HUES48 (cell line): ENCODE measurements around the gene SLAMF9.

Experiments
- H3K27ac ChIP-seq: one replicate; pipeline ENCODE4 v1.7.0; 2013; ENCODE audit warnings: low read depth, low read length, inconsistent platforms
- H3K27me3 ChIP-seq: 2 replicates; pipeline ENCODE4 v1.6.1; 2013; ENCODE audit warnings: mild to moderate bottlenecking, low read length; ENCODE audit not compliant: control insufficient read depth, insufficient read depth
- H3K36me3 ChIP-seq: 2 replicates; pipeline ENCODE4 v1.6.1; 2013; ENCODE audit warnings: low read length; ENCODE audit not compliant: control insufficient read depth, insufficient read depth
- H3K4me1 ChIP-seq: 2 replicates; pipeline ENCODE4 v1.6.1; 2013; ENCODE audit warnings: mild to moderate bottlenecking, low read length; ENCODE audit not compliant: control insufficient read depth, insufficient read depth
- H3K4me3 ChIP-seq: 2 replicates; pipeline ENCODE4 v1.5.1; 2013; ENCODE audit warnings: mild to moderate bottlenecking, low read depth, low read length
- H3K9ac ChIP-seq: 2 replicates; pipeline ENCODE4 v1.6.1; 2013; ENCODE audit warnings: mild to moderate bottlenecking, low read depth, low read length, moderate library complexity
- H3K9me3 ChIP-seq: 2 replicates; pipeline ENCODE4 v1.6.1; 2013; ENCODE audit warnings: low read length; ENCODE audit not compliant: control insufficient read depth, insufficient read depth

Gene SLAMF9

GRCh38 chr1:159977364-159978106 lies 23.5 kb upstream of the SLAMF9 start:
- Histone ChIP-seq H3K9ac (no peak overlapping the region), H3K27ac (no peak overlapping the region), H3K9me3 (no peaks in the 10 kb centered on the region), H3K27me3 (no peaks in the 10 kb centered on the region; the same call in 1 of the 2 replicates), H3K4me3 (no peak overlapping the region), H3K4me1 (no peaks in the 10 kb centered on the region), H3K36me3 (no peaks in the 10 kb centered on the region)

GRCh38 chr1:159974350-159974965 lies 20.4 kb upstream of the SLAMF9 start:
- Histone ChIP-seq H3K9ac (no peak overlapping the region), H3K27ac (no peak overlapping the region), H3K4me1 (no peaks in the 10 kb centered on the region), H3K4me3 (no peak overlapping the region), H3K27me3 (no peaks in the 10 kb centered on the region; the same call in 1 of the 2 replicates), H3K36me3 (no peaks in the 10 kb centered on the region), H3K9me3 (no peaks in the 10 kb centered on the region)

DNA sequence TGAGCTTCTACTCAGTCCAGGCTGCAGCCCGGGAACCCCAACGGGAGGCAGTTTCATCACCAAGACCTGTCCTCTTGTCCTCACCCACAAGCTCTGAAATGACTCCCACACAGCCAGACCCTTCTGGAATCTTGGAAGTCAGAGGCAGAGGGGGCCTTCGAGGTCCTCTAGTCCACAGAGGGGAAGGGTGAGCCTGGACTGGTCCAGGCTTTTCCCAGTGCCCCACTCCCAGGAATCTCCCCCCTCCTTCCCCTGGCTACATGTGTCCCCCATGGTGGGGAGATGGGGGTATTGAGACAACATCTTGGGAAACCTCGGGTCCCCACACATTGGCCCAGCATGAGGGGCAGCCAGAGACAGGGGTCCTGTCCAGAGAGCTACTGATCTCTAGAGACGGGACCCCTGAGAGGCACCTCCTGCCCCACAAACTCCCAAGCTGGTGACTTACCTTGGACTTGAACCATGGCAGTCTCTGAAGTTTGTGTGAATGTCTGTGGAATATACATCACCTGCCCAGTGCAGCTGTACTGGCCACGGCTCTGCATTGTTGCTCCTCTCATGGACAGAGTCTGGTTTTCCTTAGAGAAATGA lies 19.4 kb upstream of the SLAMF9 start:
- Histone ChIP-seq H3K9me3 (no peaks in the 10 kb centered on the region), H3K4me1 (no peaks in the 10 kb centered on the region), H3K9ac (no peak overlapping the region), H3K36me3 (no peaks in the 10 kb centered on the region), H3K27me3 (no peaks in the 10 kb centered on the region; the same call in 1 of the 2 replicates), H3K4me3 (no peak overlapping the region), H3K27ac (no peak overlapping the region)

DNA sequence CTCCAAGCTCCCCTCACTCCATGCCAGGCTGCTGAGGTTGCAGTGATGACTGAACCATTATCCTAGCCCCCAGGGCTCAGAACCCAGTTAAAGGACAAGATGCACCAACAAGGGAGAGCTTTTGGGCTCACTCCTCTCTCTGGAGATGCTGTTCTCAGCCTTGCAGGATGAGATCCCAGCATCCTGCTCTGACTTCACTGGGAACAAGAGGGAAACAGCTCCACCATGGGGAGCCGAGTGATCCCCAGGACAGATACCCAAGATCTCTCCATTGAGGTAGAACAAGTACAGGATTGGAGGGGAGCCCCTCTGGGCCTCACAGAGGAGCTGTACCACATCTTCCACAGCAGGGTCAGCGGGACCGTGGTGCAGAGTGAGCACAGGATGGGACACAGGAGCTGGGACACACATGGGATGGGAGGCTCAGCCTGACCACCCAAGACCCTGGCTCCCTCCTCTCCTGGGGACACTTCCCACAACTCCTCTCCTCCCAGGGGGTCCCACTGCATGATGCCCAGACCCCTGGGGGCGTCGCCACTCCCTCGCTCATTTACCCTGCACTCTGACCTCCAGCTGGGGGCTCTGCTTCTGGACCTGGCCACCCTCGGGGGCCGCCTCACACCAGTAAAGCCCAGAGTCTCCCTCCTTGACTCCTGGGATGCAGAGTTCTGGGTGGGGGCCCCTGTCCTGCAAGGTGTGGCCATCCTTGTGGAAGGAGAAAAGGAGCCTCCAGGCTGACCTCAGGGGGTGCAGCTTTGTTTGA lies 18.6 kb upstream of the SLAMF9 start:
- Histone ChIP-seq H3K4me1 (no peaks in the 10 kb centered on the region), H3K27ac (no peak overlapping the region), H3K9me3 (no peaks in the 10 kb centered on the region), H3K36me3 (no peaks in the 10 kb centered on the region), H3K9ac (no peak overlapping the region), H3K27me3 (no peaks in the 10 kb centered on the region; the same call in 1 of the 2 replicates), H3K4me3 (no peak overlapping the region)

- Histone ChIP-seq H3K4me3 (no peak overlapping the region), H3K9me3 (no peaks in the 10 kb centered on the region)
Measured at GRCh38 chr1:159970932-159971342, 16.9 kb upstream of the SLAMF9 start.

DNA sequence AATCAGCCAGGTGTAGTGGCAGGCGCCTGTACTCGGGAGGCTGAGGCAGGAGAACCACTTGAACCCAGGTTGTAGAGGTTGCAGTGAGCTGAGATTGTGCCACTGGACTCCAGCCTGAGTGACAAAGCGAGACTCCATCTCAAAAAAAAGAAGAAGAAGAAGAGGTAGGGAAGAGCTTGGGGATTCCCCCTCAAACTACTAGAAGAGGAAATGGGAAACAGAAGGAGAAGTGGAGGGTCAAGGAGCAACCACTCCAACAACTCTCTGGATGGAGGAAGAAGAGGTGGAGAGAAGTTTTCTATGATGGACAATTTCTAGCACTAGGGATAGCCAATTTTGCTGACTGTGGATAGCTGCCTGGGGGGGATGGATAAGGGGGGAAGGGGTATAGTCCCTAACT lies 14.9 kb upstream of the SLAMF9 start:
- Histone ChIP-seq H3K9ac (no peak overlapping the region), H3K27me3 (no peaks in the 10 kb centered on the region), H3K27ac (no peak overlapping the region), H3K9me3 (no peaks in the 10 kb centered on the region), H3K4me1 (0 out of 2 replicates have a peak, but pooled peaks cover 3% of the 10 kb centered on the region), H3K4me3 (no peak overlapping the region), H3K36me3 (no peaks in the 10 kb centered on the region)

More at GRCh38 chr1:159970932-159971342, 16.9 kb upstream of the SLAMF9 start:
- H3K4me1 ChIP-seq, result no peaks in the 10 kb centered on the region
- no peak overlapping the region for H3K9ac ChIP-seq
- H3K36me3 ChIP-seq, result no peaks in the 10 kb centered on the region
- no peak overlapping the region for H3K27ac ChIP-seq
- no peaks in the 10 kb centered on the region for H3K27me3 ChIP-seq

DNA sequence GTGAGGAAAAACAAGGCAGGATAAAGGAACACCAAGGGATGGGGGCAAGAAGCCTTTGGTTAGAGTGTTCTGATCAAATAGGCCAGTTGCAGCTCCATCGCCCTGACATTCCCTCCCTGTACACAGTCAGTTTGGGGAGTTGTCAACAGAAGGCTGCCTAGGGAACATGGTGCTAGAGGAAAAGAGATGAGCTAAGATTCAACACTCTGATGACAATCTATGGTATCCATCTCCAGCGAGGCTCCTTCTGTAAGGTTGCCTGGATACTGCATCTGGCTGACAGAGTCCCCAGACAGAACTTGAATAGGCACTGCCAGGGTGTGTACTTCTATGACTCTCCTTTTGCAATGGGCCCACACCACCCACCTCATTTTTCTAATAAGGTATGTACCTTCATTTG lies 11.2 kb upstream of the SLAMF9 start:
- Histone ChIP-seq H3K9me3 (no peaks in the 10 kb centered on the region), H3K27ac (no peak overlapping the region), H3K4me3 (no peak overlapping the region), H3K36me3 (no peaks in the 10 kb centered on the region), H3K4me1 (0 out of 2 replicates have a peak, but pooled peaks cover 3% of the 10 kb centered on the region), H3K9ac (no peak overlapping the region), H3K27me3 (no peaks in the 10 kb centered on the region)

GRCh38 chr1:159964144-159964543 lies 10.1 kb upstream of the SLAMF9 start:
- H3K9me3 ChIP-seq, result no peaks in the 10 kb centered on the region
- 0 out of 2 replicates have a peak, but pooled peaks cover 3% of the 10 kb centered on the region for H3K4me1 ChIP-seq
- H3K27ac ChIP-seq, result no peak overlapping the region
- no peaks in the 10 kb centered on the region for H3K36me3 ChIP-seq
- H3K4me3 ChIP-seq, result no peak overlapping the region
- no peak overlapping the region for H3K9ac ChIP-seq
- no peaks in the 10 kb centered on the region for H3K27me3 ChIP-seq

GRCh38 chr1:159962176-159962575 lies 8.1 kb upstream of the SLAMF9 start:
- H3K9me3 ChIP-seq, result no peaks in the 10 kb centered on the region
- no peak overlapping the region for H3K9ac ChIP-seq
- no peak overlapping the region for H3K27ac ChIP-seq
- H3K27me3 ChIP-seq, result no peaks in the 10 kb centered on the region
- no peak overlapping the region for H3K4me3 ChIP-seq
- 0 out of 2 replicates have a peak, but pooled peaks cover 3% of the 10 kb centered on the region for H3K4me1 ChIP-seq
- no peaks in the 10 kb centered on the region for H3K36me3 ChIP-seq

GRCh38 chr1:159961636-159962035 lies 7.6 kb upstream of the SLAMF9 start:
- H3K36me3 ChIP-seq, result no peaks in the 10 kb centered on the region
- H3K27ac ChIP-seq, result no peak overlapping the region
- no peak overlapping the region for H3K4me3 ChIP-seq
- 0 out of 2 replicates have a peak, but pooled peaks cover 3% of the 10 kb centered on the region for H3K4me1 ChIP-seq
- H3K9ac ChIP-seq, result no peak overlapping the region
- no peaks in the 10 kb centered on the region for H3K27me3 ChIP-seq
- H3K9me3 ChIP-seq, result no peaks in the 10 kb centered on the region
